GM19455 (cell line): ENCODE data around the gene XXYLT1.

Experiments used
- ATAC-seq: cut with Tn5 transposase; IDR thresholded peaks from one replicate; pipeline ENCODE4 v1.9.1; 2021; ENCODE audit not compliant: unreplicated experiment

The XXYLT1 gene

DNA sequence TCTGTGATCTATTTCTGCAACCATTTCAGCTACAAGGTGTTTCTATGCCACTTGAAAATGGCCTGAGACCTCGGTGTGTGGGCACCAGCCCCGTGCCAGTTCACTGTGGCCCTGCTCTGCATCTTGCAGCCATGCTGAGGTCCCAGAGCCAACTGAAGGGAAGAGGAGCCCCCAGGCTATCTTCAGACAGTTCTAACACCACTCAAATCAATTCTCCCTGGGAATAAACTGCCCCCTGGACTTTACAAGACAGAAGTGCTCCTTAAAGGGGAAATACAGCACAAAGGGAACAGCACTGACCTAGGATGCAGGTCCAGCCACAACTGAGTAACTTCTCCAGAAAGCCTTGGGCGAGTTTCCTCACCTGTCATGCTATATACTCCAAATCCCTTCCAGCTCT is 3.9 kb downstream of the XXYLT1 start:
- no peak for ATAC-seq

DNA sequence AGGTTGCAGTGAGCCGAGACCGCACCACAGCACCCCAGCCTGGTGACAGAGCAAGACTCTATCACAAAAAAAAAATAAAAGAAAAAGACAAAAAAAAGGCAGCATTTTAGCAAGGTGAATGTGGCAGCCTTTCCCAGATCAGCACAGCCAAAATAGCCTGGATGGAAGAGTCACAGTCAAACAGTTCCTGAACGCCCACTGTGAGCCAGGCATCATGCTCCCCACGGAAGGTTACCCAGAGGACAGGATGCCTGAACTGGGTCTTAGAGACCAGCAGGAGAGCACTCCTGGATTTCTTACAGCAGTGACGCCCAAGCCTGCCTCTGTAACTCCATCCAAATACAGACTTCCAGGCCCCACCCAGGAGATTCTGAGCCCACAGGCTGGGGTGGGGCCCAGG is 4.5 kb downstream of the XXYLT1 start:
- no peak for ATAC-seq

GRCh38 chr3:195265363-195265976 is 5.5 kb downstream of the XXYLT1 start:
- ATAC-seq = no peak

- ATAC-seq = no peak
Measured at GRCh38 chr3:195263925-195264600, 6.9 kb downstream of the XXYLT1 start.

- ATAC-seq = no peak
Measured at GRCh38 chr3:195263193-195263924, 7.6 kb downstream of the XXYLT1 start.

DNA sequence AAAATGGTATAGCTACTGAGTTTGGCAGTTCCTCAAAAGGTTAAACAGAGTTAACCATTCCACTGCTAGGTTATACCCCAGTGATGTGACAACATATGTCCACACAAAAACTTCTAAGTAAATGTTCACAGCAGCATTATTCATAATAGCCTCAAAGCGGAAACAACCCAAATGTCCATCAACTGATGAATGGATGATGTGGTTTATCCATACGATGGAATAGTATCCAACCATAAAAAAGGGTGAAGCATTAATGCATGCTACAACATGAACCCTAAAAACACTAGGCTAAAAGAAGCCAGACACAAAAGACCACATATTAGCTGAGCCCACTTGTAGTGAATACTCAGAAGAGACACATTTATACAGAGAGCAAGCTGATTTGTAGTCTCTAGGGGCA is 9.0 kb downstream of the XXYLT1 start:
- no peak for ATAC-seq

DNA sequence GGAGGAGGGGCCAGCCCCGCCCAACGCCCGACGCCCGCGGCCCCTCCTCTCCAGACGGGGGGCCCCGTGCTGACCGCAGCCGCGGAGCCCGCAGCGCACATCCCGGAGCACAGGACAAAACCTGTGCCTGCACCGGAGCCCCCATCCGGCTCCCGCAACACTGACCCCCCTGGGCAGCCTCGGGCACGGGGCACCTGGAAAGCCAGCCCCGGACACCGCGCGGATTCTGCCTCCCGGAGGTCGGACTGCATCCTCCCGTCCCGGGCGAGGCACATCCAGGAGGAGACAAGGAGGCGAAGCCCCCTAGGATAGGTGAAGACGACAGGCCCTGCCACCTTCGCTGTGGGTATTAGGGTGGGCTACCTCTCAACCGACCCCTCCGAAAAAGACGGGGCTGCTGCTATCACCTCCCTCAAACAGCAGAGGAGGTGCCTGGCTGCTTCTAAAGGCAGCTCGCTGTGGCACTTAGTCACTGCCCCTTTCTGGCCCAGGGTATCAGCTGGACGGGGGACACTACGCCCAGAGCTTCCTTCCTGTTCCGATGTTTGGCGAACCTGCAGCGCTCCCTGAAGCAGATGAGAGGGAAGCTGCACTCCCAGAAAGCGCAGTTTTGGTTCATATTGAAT is 10.6 kb downstream of the XXYLT1 start:
- ATAC-seq = peak; percentile 25

DNA sequence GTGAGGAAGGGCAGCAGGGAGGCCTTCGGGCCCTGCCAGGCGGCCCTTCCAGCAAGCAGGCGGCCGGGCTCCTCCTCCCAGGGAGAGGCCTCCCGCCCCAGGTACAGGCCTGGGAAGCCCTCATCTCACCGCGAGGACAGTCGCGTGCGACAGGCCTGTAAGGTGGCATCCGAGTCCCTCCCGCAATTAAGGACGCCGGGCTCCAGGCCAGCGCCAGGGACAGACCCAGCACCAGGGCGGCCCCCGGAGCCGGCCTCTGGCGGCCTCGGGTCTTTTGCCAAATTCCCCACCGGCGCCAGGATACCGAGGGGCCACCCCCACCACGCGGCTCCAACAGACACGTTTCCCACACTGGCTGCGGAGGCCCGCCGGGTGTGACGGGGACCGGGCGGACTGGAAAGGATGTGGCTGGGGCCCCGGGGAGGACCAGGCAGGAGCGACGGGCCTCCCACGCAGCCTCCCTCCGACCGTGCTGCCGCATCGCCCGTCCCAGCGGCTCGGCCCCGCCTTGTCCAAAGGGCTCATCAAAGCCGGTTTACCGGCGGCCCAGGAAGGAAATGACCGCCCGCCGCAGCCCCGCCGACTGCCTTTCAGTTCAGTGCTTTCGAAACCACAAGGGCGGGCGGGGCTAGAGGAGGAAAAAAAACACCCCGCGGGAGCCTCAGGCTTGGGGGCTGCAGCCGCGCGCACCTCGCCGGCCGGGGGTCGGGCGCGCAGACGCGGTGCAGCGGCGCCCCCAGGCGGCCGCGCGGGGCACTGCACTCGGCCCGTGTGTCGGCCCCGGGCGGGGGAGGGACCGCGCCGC is 11.3 kb downstream of the XXYLT1 start:
- ATAC-seq = peak; percentile 75

DNA sequence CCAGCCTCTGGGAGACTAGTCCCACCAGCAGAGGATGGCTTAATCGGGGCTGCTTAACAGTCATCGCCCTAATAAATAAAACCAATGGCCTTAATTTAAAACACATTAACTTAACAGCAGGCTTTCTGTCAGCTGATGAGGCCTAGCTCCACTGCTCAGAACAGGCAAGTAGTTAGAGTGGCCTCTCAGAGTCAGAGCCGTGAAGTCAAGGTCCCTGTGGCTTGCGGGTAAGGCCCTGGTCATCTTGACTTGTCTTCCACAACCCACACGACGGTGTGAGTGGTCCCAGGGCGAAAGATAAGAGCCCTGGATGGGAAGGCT is 11.8 kb downstream of the XXYLT1 start:
- ATAC-seq = peak; percentile 1

- no peak for ATAC-seq
Measured at GRCh38 chr3:195258449-195259153, 12.4 kb downstream of the XXYLT1 start.

GRCh38 chr3:195257454-195258448 is 13.2 kb downstream of the XXYLT1 start:
- no peak for ATAC-seq

DNA sequence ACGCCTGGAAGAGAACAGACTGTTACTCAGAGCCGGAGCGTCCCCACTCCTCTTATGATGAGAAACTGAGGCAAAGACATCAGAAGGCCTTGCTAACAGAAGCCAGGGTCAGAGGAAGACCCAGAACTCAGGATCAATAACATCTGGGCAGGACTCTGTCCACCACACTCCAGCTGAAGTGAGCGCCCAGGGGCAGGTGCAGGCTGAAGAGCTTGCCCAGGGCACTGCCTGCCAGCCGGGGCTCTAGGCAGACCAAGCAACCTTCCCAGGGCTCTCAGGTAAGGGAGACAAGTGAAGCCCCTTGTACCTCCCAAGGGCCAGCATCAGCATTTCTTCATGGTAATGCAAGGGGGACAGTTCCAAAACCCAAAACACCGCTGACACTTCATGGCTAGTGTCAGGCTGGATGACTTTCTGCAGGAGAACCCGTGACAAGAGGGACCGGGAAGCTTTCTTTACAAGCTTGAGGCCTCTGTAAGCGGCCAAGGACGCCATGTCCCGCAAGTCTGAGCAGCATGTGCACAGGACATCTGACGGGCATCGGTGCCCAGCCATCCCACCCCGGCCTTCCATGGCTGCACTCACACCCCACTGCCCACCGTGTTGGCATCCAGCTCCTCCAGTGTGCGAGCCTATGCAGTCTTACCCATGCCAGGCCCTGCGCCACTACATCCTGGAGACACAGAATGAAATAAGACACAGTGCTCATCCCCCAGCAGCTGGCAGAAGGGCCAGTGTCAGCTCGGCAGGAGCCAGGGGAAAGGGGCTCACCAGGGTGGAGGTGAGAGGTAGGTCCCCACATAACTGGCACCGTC is 14.1 kb downstream of the XXYLT1 start:
- ATAC-seq = no peak

- no peak for ATAC-seq
Measured at GRCh38 chr3:195255571-195256501, 15.1 kb downstream of the XXYLT1 start.

- ATAC-seq = no peak
Measured at GRCh38 chr3:195255176-195255500, 15.8 kb downstream of the XXYLT1 start.

GRCh38 chr3:195254454-195255175 is 16.3 kb downstream of the XXYLT1 start:
- no peak for ATAC-seq

DNA sequence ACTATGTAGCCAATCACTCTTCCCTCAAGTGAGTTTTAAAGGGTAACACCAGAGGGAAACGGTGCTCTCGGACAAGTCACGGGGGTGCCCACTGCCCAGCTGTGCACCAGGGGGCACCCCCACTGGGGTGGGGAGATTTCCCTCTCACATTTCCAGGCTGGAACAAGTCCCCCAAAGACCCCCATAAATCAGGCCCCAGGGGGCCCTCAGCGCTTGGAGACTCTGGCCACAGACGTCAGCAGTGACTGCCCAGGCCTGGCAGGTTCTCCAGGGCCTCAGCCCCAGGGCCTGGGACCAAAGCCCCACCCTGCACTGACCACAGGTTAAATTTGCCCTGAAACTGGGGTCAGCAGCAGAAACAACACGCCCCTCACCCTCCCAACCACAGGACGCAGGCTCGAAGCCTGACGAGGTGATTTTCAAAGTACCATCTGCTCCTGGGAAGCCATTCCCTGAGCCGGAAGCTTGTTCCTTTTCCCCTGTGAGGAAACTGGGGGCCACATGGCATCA is 17.0 kb downstream of the XXYLT1 start:
- ATAC-seq = no peak
